PFSK-1 (cell line): ENCODE measurements around the gene NLGN3.

Experiments used
- POLR2AphosphoS5 ChIP-seq: IDR thresholded peaks from 2 replicates; pipeline ENCODE4 v1.6.1; 2012; ENCODE audit warnings: low read depth, mild to moderate bottlenecking, control low read depth, low read length, moderate library complexity
- REST ChIP-seq, 2 experiments: IDR thresholded peaks; 2 replicates each; pipeline versions ENCODE4 v1.6.1 to v1.8.0; 2011 to 2012; ENCODE audit warnings: low read depth in 2 of 2, low read length in 2 of 2, control low read depth in 1 of 2, inconsistent platforms in 1 of 2, mild to moderate bottlenecking in 1 of 2, moderate library complexity in 1 of 2; ENCODE audit not compliant: insufficient read depth in 1 of 2
- SIN3A ChIP-seq: IDR thresholded peaks from 2 replicates; pipeline ENCODE4 v1.6.1; 2012; ENCODE audit warnings: mild to moderate bottlenecking, low read length, moderate library complexity, borderline replicate concordance; ENCODE audit not compliant: insufficient read depth
- TAF1 ChIP-seq: IDR thresholded peaks from 2 replicates; pipeline ENCODE4 v1.6.1; 2012; ENCODE audit warnings: low read length, control low read depth, borderline replicate concordance; ENCODE audit not compliant: insufficient read depth

- TF ChIP-seq POLR2AphosphoS5 = no peak
- no peak for TF ChIP-seq SIN3A
- no peak for TF ChIP-seq REST (IDR thresholded peaks at IDR 0.05; ENCODE audit: insufficient read depth in 1 of 2, low read depth in 2 of 2, low read length in 2 of 2)
- no peak for TF ChIP-seq TAF1
These were observed 39.5 kb downstream of the NLGN3 start for GRCh38 chrX:71184092-71184491.
